Upper lobe of left lung (tissue), 6 donors: ENCODE data around the gene ITCH. TPM values are rescaled to one million over a fixed set of nuclear protein-coding genes. Genes with fewer than 3 reads are reported as not detected.
"Not testable (repeated sequence)": the region's sequence is repeated elsewhere in the genome, so short reads cannot be mapped to it uniquely, and the experiment has no call there.

Source experiments
- ATAC-seq, 2 donors: fragments of 200-7000 bp; cut with Tn5 transposase; one replicate each; pipeline ENCODE4 v1.9.1; 2022; ENCODE audit warnings: mild to moderate bottlenecking in 2 of 2, moderate library complexity in 2 of 2; ENCODE audit not compliant: low FRiP score in 2 of 2
- DNase-seq, 2 donors: peaks; one replicate each; pipeline ENCODE4 v3.0.0-alpha.2; 2019 to 2020
- H3K27ac ChIP-seq, 4 donors: fragments of 200-600 bp; sonication (generic); one replicate each; pipeline ENCODE4 v1.5.1; 2016 to 2019
- H3K27me3 ChIP-seq, 4 donors: fragments of 200-600 bp; sonication (generic); one replicate each; pipeline ENCODE4 v1.5.1; 2017 to 2019
- H3K36me3 ChIP-seq, 4 donors: fragments of 200-600 bp; sonication (generic); one replicate each; pipeline ENCODE4 v1.5.1; 2016 to 2019
- H3K4me1 ChIP-seq, 4 donors: fragments of 200-600 bp; sonication (generic); one replicate each; pipeline ENCODE4 v1.5.1; 2018 to 2019
- H3K4me3 ChIP-seq, 4 donors: fragments of 200-600 bp; sonication (generic); one replicate each; pipeline ENCODE4 v1.5.1; 2017 to 2019; ENCODE audit warnings: mild to moderate bottlenecking in 2 of 4, moderate library complexity in 1 of 4
- H3K9me3 ChIP-seq, 4 donors: fragments of 200-600 bp; sonication (generic); one replicate each; pipeline ENCODE4 v1.5.1; 2018 to 2019
- CTCF ChIP-seq, 6 experiments: fragments of 450-650 bp in 4 of 6; fragments of 200-600 bp in 2 of 6; sonication (generic) in 2 of 6; IDR thresholded peaks; one replicate each; pipeline ENCODE4 v1.5.1; 2016 to 2019; ENCODE audit warnings: antibody characterized with exemption in 6 of 6
- EP300 ChIP-seq, 4 donors: sonication (generic); formaldehyde crosslinking; IDR thresholded peaks; one replicate each; pipeline ENCODE4 v1.5.1; 2017; ENCODE audit warnings: antibody characterized with exemption in 4 of 4, control low read depth in 2 of 4
- POLR2A ChIP-seq, 4 donors: fragments of 450-650 bp; IDR thresholded peaks; one replicate each; pipeline ENCODE4 v1.5.1; 2016 to 2017; ENCODE audit warnings: antibody characterized with exemption in 4 of 4, mild to moderate bottlenecking in 2 of 4
- POLR2AphosphoS5 ChIP-seq, 2 donors: sonication (generic); formaldehyde crosslinking; IDR thresholded peaks; one replicate each; pipeline ENCODE4 v1.5.1; 2017; ENCODE audit warnings: antibody characterized with exemption in 2 of 2
- WGBS, 2 donors: methylation state at CpG; one replicate each; pipeline ENCODE4 v1.1.5; 2017 to 2018; 5-methylcytosine and 5-hydroxymethylcytosine counted together
- total RNA-seq, 6 donors: library from RNA; depleted of rRNA in 4 of 6; stranded (reverse); fragments of >200 nt in 4 of 6; gene quantifications; one replicate each; pipeline versions ENCODE4 v1.1.0 to v1.2.1, GENCODE V29; 2016 to 2021
- donor health status: DM: no; HTN: no; CAD: no; lungs with moderate emphysema.
- donor health status: DM: no; HTN: yes; CAD: no; lungs with severe emphysema.

The ITCH gene
- total RNA-seq, 6 donors from 2014 or later: 26.6 to 57.2 (median 45.5) TPM

- Histone ChIP-seq H3K4me1 (peaks cover 37 to 62% (median 44%) of the 10 kb centered on the region in 4 donors), H3K27me3 (no peaks in the 10 kb centered on the region), H3K9me3 (no peaks in the 10 kb centered on the region), H3K27ac (peak overlapping the region in 2 of 4 donors; percentile 3 to 21), H3K36me3 (peaks cover 7 to 17% (median 14%) of the 10 kb centered on the region in 4 donors), H3K4me3 (no peak overlapping the region)
- no peak for TF ChIP-seq CTCF (IDR thresholded peaks at IDR 0.05)
- TF ChIP-seq POLR2AphosphoS5 (IDR thresholded peaks at IDR 0.05): no peak
- no peak for TF ChIP-seq POLR2A (IDR thresholded peaks at IDR 0.05)
- TF ChIP-seq EP300 (IDR thresholded peaks at IDR 0.05): no peak
- 53 to 69% methylated on average over 3 of the region's 3 CpGs for WGBS, 2 donors
- DNase-seq (peak in 1 of 2 donors; percentile 38), ATAC-seq (no peak)
Observed at GRCh38 chr20:34365765-34366213, 2.7 kb downstream of the ITCH start.

DNA sequence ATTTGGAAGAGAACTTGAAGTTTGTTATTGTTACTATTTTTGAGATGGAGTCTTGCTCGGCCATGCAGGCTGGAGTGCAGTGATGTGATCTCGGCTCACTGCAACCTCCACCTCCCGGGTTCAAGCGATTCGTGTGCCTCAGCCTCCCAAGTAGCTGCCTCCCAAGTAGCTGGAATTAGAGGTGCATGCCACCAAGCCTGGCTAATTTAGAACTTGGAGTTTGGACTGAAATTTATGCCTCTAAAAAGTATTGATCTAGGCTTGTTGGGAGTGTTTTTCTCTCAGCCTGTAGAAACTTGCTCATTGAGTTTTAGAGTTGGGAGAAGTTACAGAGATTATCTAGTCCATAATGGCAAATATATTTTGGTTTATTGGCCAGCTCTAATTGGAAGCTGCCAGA, 4.1 kb downstream of the ITCH start:
- Histone ChIP-seq H3K4me1 (peaks cover 37 to 62% (median 44%) of the 10 kb centered on the region in 4 donors), H3K4me3 (no peak overlapping the region), H3K27ac (no peak overlapping the region), H3K9me3 (no peaks in the 10 kb centered on the region), H3K36me3 (peaks cover 14 to 28% (median 15%) of the 10 kb centered on the region in 4 donors), H3K27me3 (no peaks in the 10 kb centered on the region)
- WGBS, 2 donors: 89 to 93% methylated on average over 5 of the region's 5 CpGs
- DNase-seq (no peak), ATAC-seq (no peak)
- TF ChIP-seq EP300 (IDR thresholded peaks at IDR 0.05): no peak
- no peak for TF ChIP-seq POLR2AphosphoS5 (IDR thresholded peaks at IDR 0.05)
- TF ChIP-seq CTCF (IDR thresholded peaks at IDR 0.05): no peak
- no peak for TF ChIP-seq POLR2A (IDR thresholded peaks at IDR 0.05)

DNA sequence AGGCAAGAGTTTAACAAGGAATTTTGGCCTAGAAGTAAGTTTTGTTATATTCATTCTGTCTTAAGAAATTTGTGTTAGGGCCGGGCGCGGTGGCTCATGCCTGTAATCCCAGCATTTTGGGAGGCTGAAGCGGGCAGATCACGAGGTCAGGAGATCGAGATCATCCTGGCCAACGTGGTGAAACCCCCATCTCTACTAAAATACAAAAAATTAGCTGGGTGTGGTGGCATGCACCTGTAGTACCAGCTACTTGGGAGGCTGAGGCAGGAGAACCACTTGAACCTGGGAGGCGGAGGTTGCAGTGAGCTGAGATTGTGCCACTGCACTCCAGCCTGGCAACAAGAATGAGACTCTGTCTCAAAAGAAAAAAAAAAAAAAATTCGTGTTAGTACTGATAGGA, 4.8 kb downstream of the ITCH start:
- H3K27me3 ChIP-seq, H3K9me3 ChIP-seq, DNase-seq, H3K27ac ChIP-seq, H3K4me3 ChIP-seq, ATAC-seq: not testable (repeated sequence)
- Histone ChIP-seq H3K36me3 (peaks cover 14 to 33% (median 18%) of the 10 kb centered on the region in 4 donors), H3K4me1 (peaks cover 37 to 56% (median 39%) of the 10 kb centered on the region in 4 donors)
- WGBS, 2 donors: 88 to 91% methylated on average over 9 of the region's 9 CpGs

DNA sequence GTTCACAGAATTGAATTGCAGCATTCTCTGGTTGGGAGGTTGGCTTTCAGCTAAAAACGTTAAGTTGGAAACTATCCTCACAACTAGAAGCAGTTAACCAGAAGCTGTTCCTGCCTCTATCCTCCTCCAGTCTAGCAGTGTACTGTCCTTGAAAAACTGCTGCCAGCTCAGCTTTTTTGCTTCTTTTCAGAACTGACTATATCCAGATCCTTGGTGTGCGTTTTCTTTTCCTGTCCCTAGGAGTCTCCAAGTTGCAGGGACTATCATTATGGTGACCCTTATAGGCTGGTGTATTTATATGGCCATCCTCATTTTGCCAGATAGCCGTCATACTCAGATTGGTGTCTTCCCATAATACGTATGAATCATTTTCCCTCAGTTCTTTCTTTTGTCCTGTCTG, 5.5 kb downstream of the ITCH start:
- peaks cover 37 to 55% (median 39%) of the 10 kb centered on the region in 4 donors for H3K4me1 ChIP-seq
- H3K4me3 ChIP-seq: no peak overlapping the region
- no peaks in the 10 kb centered on the region for H3K27me3 ChIP-seq
- H3K36me3 ChIP-seq: peaks cover 14 to 34% (median 23%) of the 10 kb centered on the region in 4 donors
- DNase-seq: no peak
- H3K9me3 ChIP-seq: no peaks in the 10 kb centered on the region
- no peak for ATAC-seq
- TF ChIP-seq EP300 (IDR thresholded peaks at IDR 0.05): no peak
- no peak for TF ChIP-seq CTCF (IDR thresholded peaks at IDR 0.05)
- TF ChIP-seq POLR2A (IDR thresholded peaks at IDR 0.05): no peak
- no peak for TF ChIP-seq POLR2AphosphoS5 (IDR thresholded peaks at IDR 0.05)
- WGBS, 2 donors: 73 to 74% methylated on average over 4 of the region's 4 CpGs
- H3K27ac ChIP-seq: no peak overlapping the region

- no peaks in the 10 kb centered on the region for H3K9me3 ChIP-seq
- DNase-seq (no peak), ATAC-seq (no peak)
- 59 to 77% methylated on average over 3 of the region's 3 CpGs for WGBS, 2 donors
- H3K27me3 ChIP-seq: no peaks in the 10 kb centered on the region
- H3K4me1 ChIP-seq: peaks cover 34 to 49% (median 36%) of the 10 kb centered on the region in 4 donors
- no peak overlapping the region for H3K4me3 ChIP-seq
- TF ChIP-seq POLR2A (IDR thresholded peaks at IDR 0.05) (no peak), POLR2AphosphoS5 (IDR thresholded peaks at IDR 0.05) (no peak), EP300 (IDR thresholded peaks at IDR 0.05) (no peak), CTCF (IDR thresholded peaks at IDR 0.05) (no peak)
- H3K27ac ChIP-seq: no peak overlapping the region
- peaks cover 14 to 34% (median 23%) of the 10 kb centered on the region in 4 donors for H3K36me3 ChIP-seq
Observed at GRCh38 chr20:34369265-34369664, 6.2 kb downstream of the ITCH start.
